Activated CD4-positive, alpha-beta T cell treated with anti-CD3 and anti-CD28 coated beads, Interleukin-2, Interleukin-4, amounts not matched to agents 100 ng/mL and 50 ng/mL, durations not matched to agents 16 hours and 8 hours (primary cell): Measurements from ENCODE around the gene MCRIP1.

Experiments
- DNase-seq: peaks from one replicate; pipeline ENCODE4 v3.0.0-alpha.2; 2020; ENCODE audit warnings: low spot score

The MCRIP1 gene

GRCh38 chr17:81860756-81861568 lies 27.9 kb upstream of the MCRIP1 start:
- peak; percentile 100 for DNase-seq

DNA sequence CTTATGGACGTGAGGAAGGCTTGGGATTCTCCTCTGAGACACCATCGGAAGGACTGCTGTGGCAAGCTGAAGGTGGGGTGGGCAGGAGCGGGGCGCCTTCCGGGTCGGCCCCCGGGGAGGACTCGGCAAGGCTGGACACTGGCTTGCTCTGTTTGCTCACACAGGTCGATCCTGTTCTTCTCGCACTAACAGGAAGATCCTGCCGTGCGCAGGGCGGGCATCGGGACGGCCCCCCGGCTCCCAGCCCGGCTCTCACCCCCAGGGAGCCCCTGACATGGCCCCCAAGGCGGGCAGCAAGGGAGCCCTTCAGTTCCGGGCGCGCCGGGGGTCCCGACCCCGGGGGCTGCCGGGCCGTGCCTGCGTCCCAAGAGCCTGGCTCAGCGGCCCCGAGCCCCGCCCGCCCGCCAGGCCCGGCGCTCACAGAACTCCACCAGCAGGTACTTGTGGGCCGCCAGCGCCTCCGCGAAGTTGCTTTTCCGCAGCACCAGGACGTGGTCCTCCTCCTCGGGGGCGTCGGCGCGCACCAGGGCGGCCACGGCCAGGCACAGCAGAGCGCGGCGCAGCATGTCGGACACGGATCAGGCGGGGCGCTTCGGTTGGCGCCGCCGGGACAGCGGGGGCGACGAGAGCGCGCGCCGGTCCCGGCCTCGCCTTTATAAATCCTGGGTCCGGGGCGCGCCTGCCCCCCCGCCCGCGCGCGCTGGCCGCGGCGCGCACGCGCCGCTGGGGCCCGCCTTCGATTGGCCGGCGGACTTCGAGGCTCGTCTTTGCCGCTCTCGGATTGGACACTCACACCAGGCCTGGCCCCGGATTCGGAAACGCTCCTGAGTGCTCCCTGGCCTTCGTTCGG lies 27.0 kb upstream of the MCRIP1 start, which contains the start of gene P4HB:
Gene P4HB (minus strand): TSS at position 630 of the 850 bp plus-strand sequence. CDS start 64 bp downstream, at position 566.
- DNase-seq = no peak

GRCh38 chr17:81858967-81859905 lies 26.1 kb upstream of the MCRIP1 start:
- DNase-seq = no peak

GRCh38 chr17:81858170-81858966 lies 25.3 kb upstream of the MCRIP1 start:
- no peak for DNase-seq

DNA sequence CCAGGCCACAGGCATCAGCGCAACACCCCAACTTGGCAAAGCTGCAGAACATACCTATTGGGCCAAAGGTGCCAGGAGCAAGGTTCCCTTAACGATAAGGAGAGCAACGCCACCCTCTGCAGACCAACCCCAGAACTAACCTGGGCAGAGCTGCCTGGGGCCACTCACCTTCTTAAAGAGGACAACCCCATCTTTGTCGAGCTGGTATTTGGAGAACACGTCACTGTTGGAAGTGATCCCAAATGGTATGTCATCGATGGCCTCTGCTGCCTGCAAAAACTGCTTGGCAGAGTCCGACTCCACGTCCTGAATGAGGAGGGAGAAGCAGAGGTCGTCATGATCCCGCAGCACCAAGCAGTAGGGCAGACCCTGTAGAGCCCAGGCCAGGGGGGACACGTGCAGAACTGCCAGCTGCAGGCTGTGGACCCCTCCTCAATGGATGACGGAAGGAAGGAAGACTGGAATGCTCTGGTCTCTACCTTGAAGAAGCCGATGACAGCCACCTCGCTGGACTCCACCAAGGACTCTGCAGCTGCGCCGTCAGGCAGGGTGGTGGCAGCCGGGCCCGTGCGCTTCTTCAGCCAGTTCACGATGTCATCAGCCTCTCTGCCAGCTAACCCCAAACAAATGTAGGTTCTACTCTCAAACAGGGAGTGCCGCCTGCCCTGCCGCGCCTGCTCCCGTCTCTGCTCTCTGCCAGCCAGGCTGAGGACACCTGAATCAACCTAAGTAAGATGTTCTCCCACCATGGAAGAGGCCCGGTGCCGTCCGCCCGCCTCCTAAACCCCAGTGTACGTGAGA lies 22.1 kb upstream of the MCRIP1 start:
- no peak for DNase-seq

DNA sequence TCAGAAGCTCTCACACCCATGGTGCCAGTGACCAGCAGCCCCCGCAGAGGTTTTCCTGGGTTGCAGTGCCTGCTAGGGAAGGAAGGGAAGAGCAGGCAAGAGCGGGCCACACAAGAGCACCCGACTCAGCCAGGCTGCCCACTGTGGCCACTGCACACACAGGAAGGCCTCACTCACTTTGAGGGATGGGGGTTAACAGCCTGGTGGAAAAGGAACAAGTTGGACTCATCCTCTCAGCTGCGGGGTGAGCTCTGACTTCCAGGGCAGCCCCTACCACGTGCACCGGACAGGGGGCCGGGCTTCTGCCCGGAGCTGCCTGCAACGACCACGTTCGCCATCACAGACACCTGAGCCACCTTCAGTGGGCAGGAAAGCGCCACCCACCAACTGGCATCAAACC lies 19.1 kb upstream of the MCRIP1 start:
- no peak for DNase-seq

- no peak for DNase-seq
Measured at GRCh38 chr17:81851423-81851822, 18.3 kb upstream of the MCRIP1 start.

GRCh38 chr17:81849457-81849856 lies 16.4 kb upstream of the MCRIP1 start:
- no peak for DNase-seq

- no peak for DNase-seq
Measured at GRCh38 chr17:81846743-81847689, 13.9 kb upstream of the MCRIP1 start.

- no peak for DNase-seq
Measured at GRCh38 chr17:81845881-81846742, 13.0 kb upstream of the MCRIP1 start.

GRCh38 chr17:81845361-81845760 lies 12.3 kb upstream of the MCRIP1 start:
- no peak for DNase-seq

DNA sequence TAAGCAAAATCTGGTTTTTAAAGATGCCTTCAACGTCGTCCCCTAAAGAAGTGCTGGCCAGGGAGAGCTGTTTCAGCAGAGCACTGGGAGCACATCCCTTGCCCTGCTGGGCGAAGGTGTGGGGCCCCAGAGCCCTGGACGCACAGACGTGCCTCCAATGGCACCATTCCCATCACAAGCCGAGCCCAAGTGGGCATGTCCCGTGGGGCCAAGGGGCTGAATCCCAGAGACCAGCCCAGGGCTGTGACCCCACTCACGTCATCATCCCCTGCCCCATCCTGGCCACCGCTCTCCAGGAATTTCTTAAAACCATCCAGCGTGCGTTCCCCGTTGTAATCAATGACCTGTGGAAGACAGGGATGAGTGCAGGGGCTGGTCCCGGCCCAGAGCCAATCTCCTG lies 11.8 kb upstream of the MCRIP1 start:
- no peak for DNase-seq

DNA sequence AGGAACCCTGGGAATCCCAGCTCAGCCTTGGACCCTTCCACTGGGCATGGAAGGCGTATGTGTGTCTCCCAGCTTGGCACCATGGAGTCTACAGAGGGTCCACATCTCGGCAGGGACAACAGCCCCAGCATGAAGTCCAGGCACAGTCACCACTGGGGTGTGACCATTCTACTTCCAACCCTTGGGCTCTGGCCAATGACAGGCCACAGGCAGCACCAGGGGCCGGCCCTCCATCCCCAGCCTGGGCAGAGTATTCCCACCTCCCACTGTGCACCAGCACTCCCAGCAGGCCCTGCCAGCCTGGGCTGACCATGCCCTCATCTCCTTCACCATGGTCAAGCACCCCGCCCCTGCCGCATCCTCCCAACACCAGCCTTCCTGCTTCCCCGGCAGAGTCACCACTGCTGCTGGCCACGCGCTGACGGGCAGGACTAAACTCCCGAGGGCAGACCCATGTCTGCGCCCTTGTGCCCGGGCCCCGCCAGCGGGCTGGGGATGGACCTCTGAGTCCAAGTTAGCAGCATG lies 11.3 kb upstream of the MCRIP1 start:
- DNase-seq = no peak

GRCh38 chr17:81843713-81844326 lies 10.7 kb upstream of the MCRIP1 start:
- DNase-seq = no peak

DNA sequence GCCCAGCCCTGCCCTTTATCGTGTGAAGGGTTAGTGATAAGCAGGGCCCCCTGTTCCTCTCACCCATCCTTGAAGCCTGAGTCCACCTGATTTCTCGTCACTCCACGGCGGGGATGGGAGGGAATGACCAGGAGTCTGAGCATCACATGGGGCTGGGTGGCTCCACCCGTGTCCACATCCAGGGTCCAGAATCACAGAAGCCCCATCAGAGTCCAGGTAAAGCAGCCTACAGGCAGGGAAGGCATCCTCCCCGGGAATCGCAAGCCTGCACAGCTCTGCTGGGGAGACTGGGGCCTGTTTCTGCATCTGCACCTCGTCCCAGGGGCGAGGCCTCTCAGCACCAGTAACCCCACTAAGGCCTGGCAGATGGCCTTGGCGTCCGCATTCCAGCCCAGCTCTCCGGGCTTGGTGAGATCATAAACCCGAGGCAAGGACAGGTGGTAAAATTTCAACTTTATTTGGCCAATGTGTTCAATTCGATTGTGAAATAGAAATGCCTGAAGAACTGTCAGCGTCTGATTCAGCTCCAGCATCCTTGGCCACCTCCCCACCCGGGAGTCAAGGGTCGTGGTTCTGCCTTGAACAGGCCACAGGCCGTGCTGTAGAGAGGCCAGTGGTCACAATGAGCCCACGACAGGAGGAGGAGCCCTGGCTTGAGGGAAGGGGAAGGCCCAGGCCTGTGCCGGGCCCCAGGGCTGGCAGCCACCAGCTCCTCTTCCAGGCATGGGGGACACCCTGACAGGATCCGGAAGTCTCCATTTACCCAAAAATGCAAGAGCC lies 9.8 kb upstream of the MCRIP1 start:
- no peak for DNase-seq

DNA sequence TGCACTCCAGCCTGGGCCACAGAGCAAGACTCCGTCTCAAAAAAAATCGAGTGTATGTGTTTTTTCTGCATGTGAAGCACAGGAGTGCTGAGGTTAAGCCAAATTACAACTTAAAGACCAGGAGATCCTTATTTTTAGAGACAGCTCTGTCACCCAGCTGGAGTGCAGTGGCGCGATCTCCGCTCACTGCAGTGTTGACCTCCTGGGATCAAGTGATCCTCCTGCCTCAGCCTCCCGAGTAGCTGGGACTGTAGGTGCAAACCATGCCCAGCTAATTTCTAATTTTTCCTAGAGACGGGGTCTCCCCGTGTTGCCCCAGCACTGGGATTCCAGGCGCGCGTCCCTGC lies 9.3 kb upstream of the MCRIP1 start:
- DNase-seq = no peak

DNA sequence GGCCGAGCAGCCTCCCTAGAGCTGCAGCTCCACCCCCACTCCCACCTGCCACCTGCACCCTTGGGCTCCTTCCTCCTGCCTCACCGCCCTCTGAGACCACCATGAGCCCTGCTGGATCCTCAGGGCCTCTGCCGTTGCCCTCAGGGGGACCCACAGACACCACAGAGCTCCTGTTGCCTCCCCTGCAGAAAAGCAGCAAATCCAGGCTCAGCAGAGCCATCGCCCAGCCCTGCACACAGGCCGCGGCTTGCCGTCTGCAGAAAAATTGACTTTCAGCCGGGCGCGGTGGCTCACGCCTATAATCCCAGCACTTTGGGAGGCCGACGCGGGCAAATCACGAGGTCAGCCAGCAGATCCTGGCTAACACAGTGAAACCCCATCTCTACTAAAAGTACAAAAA lies 8.8 kb upstream of the MCRIP1 start:
- no peak for DNase-seq
